Measurements from ENCODE around the gene VCAN. TPM values are rescaled to one million over a fixed set of nuclear protein-coding genes. Genes with fewer than 3 reads are reported as not detected.

VCAN gene
- total and polyA plus RNA-seq, 2 of the 8 experiments (the other 6 are each of a cell fraction or from before 2014, with no cell fraction given): 146 to 404 TPM

- TF ChIP-seq RBBP5 (IDR thresholded peaks at IDR 0.05; ENCODE audit: borderline replicate concordance, low read depth, low read length) (peak; percentile 86), SAP30 (IDR thresholded peaks at IDR 0.05; ENCODE audit: insufficient read depth, insufficient replicate concordance, low read length) (peak; percentile 51), SIX5 (IDR thresholded peaks at IDR 0.05; ENCODE audit: low read depth, low read length) (no peak)
Measured at GRCh38 chr5:83471405-83472212, at the start of gene VCAN (continued).

Measured in H1 (cell line).